HG03469 (cell line): ENCODE results near the gene TMEM52.

ENCODE experiments used
- ATAC-seq: cut with Tn5 transposase; IDR thresholded peaks from one replicate; pipeline ENCODE4 v1.9.1; 2021; ENCODE audit warnings: mild to moderate bottlenecking, moderate library complexity, moderate number of reproducible peaks; ENCODE audit not compliant: unreplicated experiment

The TMEM52 gene

GRCh38 chr1:1928231-1929101 is 9.4 kb upstream of the TMEM52 start:
- no peak for ATAC-seq

- ATAC-seq, result no peak
These were observed 8.7 kb upstream of the TMEM52 start for GRCh38 chr1:1927751-1928150.

- ATAC-seq, result no peak
These were observed 8.0 kb upstream of the TMEM52 start for GRCh38 chr1:1926886-1927660.

GRCh38 chr1:1926346-1926811 is 7.3 kb upstream of the TMEM52 start:
- ATAC-seq, result no peak

- no peak for ATAC-seq
These were observed 6.6 kb upstream of the TMEM52 start for GRCh38 chr1:1925437-1926345.

GRCh38 chr1:1924849-1925248 is 5.8 kb upstream of the TMEM52 start:
- ATAC-seq, result no peak

- ATAC-seq, result no peak
These were observed 5.3 kb upstream of the TMEM52 start for GRCh38 chr1:1924386-1924785.

GRCh38 chr1:1922956-1923833 is 4.1 kb upstream of the TMEM52 start:
- ATAC-seq, result no peak

- no peak for ATAC-seq
These were observed 3.5 kb upstream of the TMEM52 start for GRCh38 chr1:1922702-1922955.

- no peak for ATAC-seq
These were observed 3.0 kb upstream of the TMEM52 start for GRCh38 chr1:1921901-1922701.

GRCh38 chr1:1921459-1921862 is 2.4 kb upstream of the TMEM52 start:
- no peak for ATAC-seq

- no peak for ATAC-seq
These were observed 1.8 kb upstream of the TMEM52 start for GRCh38 chr1:1920608-1921458.

- ATAC-seq, result no peak
These were observed 1.1 kb upstream of the TMEM52 start for GRCh38 chr1:1920057-1920607.

- peak; percentile 57 for ATAC-seq
These were observed 401 bp upstream of the TMEM52 start for GRCh38 chr1:1919304-1920056.

- ATAC-seq, result no peak
These were observed 831 bp downstream of the TMEM52 start for GRCh38 chr1:1917995-1918900.

GRCh38 chr1:1917304-1917976 is 1.6 kb downstream of the TMEM52 start:
- ATAC-seq, result no peak
